GM21717 (cell line): ENCODE results near the gene PER3.

ENCODE experiments used
- ATAC-seq: cut with Tn5 transposase; IDR thresholded peaks from one replicate; pipeline ENCODE4 v1.9.1; 2021; ENCODE audit warnings: mild to moderate bottlenecking, moderate library complexity; ENCODE audit not compliant: unreplicated experiment

Gene PER3

GRCh38 chr1:7831458-7831857, 47.4 kb downstream of the PER3 start:
- no peak for ATAC-seq

DNA sequence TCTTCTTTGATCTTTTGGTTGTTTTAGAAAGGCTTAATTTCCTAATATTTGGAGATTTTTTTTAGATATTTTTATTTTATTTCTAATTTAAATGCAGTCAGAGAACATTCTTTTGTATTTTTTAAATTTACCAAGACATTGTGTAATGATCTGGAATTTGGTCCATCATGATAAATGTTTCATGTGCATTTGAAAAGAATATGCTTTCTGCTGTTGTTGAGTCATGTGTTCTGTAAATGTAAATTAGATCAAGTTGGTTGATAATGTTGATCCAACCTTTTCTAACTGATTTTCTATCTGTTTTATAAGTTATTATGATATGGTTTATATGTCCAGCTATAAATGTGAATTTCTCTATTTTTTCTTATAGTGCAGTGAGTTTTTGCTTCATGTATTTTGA, 48.9 kb downstream of the PER3 start:
- ATAC-seq = no peak

- ATAC-seq = no peak
Measured at GRCh38 chr1:7838714-7839113, 54.6 kb downstream of the PER3 start.

- no peak for ATAC-seq
Measured at GRCh38 chr1:7839526-7839925, 55.4 kb downstream of the PER3 start.

- ATAC-seq = no peak
Measured at GRCh38 chr1:7842517-7842916, 58.4 kb downstream of the PER3 start.

- ATAC-seq = no peak
Measured at GRCh38 chr1:7845761-7846160, 61.7 kb downstream of the PER3 start.

DNA sequence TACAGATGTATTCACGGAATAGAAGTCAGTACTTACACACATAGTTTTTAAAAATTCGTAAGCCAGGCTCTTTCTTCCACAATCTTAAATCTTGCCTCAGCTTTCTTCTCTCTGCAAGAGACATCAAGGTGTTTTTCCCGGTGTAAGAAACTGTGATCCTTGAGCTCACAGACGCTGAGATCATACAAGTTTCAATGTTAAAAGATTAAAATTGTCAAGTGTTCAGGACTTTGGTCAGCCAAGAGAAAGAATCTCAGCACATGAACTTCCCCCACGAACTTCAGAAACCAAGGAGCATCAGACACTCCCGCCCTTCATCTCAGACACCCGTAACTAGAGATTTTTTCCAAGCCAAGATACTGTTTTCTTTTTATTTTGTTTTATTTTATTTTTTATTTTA, 62.6 kb downstream of the PER3 start:
- ATAC-seq = no peak

GRCh38 chr1:7847599-7847998, 63.5 kb downstream of the PER3 start:
- no peak for ATAC-seq

GRCh38 chr1:7850786-7851185, 66.7 kb downstream of the PER3 start:
- ATAC-seq = no peak

DNA sequence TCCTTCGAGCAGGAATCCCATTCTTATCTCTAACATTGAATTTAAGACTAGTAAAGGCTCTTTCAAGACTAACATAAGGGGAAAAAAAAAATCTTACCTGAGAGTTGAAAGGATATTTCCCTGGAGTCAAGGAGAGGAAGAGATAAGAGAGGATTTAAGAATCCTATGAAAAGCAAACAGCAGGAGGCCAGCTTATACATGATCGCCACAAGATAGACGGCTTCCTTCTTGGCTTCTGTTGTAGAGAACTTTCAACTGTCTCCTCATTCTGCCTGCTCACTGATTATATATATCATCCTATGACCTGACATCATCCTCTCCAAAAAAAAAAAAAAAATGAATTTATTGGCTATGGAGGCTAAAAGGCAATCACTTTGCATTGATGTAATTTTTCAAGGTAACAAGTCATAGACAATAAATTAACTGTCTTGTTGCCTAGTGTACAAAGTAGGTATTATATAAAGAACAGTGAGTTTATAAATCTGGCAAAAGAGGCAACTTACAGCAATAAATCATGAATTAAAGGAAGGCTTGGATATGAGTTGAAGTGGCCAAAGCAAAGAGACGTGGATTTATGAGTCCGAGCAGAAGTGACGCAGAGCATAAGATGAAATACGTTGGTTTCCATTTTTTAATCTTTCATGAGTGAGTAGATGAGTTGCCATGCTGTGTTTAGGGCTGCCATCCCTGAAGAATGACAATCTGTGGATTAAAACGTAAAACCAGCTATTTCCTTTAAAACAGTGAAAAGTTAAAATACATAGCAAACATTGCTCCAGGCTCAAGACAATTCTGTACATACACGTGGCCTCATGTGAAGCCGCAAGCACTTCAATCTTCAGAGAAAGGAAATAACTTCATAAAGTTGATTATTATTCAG, 69.0 kb downstream of the PER3 start, which contains the start of gene UTS2:
UTS2 (minus strand) TSS at position 262 of the 880 bp plus-strand sequence; CDS start at position 200, 62 bp downstream.
- ATAC-seq = no peak

GRCh38 chr1:7853684-7854026, 69.6 kb downstream of the PER3 start:
- no peak for ATAC-seq

DNA sequence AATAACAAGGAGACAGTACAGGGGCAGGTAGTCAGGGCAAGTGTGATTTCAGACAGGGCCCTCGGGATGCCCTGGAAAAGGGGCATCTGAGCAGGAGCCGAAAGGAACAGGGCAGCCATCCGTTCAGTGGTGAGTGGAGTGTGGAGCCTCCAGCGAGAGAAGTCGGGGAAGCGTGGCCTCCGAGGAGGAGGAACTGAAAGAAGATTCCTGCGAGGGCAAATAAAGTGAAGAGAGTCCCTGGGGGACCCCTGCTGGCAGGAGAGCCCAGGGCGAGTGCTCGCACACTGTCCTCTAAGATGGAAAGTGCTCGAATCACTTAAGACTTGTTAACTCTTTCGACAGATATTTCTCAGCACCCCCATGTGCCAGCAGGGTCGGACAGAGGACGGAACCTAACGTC, 72.3 kb downstream of the PER3 start:
- ATAC-seq = no peak

GRCh38 chr1:7857000-7857399, 72.9 kb downstream of the PER3 start:
- ATAC-seq = no peak

DNA sequence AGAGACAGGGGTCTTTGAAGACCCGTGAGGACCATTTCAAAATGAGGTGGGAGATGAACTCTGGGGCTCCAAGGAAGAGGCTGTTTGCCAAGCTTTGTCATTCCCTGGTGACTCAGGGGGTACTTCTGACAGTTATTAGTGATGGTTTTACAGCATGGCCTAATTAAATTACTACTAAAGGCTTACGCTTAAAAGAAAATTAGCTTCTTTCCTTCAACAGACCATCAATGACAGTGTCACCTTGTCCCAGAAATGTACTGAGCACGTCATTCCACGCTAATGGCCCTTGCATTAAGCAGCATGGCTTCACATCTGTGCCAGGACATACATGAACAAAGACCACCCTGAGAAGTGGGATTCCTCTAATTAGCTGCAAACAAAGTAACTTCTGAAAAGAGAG, 73.9 kb downstream of the PER3 start:
- ATAC-seq = no peak

DNA sequence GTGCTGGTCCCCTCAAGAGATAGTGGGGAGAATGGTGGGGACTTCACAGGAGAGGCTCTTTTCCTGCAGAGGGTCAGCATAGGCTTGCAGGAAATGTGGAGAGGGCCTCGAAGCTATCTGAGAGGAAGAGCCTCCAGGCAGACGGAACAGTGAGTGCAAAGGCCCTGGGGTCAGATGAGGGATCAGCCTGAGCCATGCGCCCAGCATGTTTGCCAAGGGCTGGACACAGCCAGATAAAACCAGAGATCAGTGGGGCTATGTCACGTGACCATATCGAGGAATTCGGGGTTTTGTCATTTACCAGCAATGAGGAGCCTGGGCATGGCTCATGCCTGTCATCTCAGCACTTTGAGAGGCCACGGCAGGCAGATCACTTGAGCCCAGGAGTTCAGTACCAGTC, 75.3 kb downstream of the PER3 start:
- no peak for ATAC-seq

- ATAC-seq = no peak
Measured at GRCh38 chr1:7860130-7860529, 76.0 kb downstream of the PER3 start.

DNA sequence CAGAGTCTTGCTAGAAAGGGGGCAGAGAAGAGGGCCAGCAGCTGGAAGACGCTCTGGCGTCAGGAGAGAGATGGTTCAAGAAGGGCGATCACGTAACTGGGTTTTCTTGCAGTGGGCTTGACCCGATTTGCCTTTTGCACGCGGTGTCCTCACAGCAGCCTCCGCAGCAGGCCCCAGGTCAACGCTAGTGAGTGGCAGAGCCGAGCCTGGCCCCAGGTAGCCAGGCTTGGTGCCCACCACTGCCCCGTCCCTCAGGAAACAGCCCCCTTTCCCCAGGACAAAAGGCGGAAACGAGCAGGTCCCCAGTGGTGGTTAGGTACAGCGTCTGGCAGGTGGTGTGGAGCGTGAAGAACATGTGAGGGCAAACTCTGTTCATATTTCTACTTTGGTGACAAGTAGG, 77.4 kb downstream of the PER3 start:
- ATAC-seq = no peak

DNA sequence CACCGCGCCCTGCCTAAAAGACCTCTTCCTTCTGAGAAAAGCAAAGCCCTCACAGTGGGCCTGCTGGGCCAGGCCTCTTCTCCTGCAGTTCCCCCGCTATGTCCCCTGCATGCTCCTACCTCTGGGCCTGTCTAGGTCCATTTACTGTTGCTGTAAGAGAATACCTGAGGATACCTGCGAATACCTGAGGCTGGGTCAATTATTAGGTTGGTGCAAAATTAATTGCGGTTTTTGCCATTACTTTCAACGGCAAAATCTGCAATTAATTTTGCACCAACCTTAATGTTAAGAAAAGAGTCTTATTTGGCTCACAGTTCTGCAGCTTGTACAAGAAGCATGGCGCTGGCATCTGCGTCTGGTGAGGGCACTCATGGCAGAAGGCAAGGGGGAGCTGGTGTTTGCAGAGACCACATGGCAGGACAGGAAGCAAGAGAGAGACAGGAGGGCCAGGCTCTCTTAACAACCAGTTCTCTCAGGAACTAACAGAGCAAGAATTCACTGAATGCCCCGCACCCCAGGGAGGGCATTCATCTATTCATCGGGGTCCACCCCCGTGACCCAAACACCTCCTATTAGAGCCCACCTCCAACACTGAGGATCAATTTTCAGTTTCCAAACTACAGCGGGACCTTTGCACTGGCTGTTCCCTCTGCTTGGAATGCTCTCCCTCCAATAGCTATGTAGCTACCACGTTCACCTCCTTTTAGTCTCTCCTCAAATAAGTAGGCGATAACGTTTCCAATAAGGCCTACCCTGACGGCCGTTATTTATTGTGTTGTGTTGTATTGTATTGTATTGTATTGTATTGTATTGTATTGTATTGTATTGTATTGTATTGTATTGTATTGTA, 78.3 kb downstream of the PER3 start:
- no peak for ATAC-seq

GRCh38 chr1:7863756-7864328, 79.8 kb downstream of the PER3 start:
- ATAC-seq = no peak

- ATAC-seq = no peak
Measured at GRCh38 chr1:7865978-7866377, 81.9 kb downstream of the PER3 start.

DNA sequence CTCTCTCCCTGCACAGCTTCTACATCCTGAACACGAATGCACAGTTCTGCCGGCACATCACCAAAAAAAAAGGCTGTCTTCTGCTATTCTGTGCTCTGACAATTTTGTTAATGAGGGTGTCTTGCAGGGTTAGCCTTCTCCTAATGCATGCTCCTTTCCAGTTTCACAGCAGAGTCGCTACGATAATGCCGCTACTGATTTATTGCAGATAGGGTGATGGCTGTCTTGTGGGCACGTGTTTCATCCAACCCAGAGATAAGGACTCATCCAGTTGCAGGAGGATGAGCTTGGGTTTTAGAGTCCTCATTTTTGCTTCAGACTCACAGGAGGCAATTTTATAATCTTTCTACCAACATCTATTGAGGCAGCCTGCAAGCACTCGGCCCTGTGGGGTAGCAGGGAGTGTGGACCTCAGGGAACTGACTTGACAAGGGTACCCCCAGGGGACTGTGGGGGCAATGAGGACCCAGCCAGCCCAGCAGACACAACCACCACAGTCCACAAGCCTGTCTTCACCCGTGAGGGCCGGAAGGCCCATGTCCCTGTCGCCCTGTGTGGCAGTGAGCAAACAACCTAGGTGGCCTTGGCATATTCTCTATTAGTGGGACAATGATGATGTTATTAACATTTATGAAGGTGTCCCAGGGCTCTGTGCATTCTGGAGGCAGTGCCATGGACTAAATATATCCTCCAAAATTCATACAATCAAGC, 84.1 kb downstream of the PER3 start:
- ATAC-seq = no peak
